VCaP (cell line): ENCODE measurements around the gene ESM1.

ENCODE experiments used
- H3K27ac ChIP-seq: fragments of 450-650 bp; 2 replicates; pipeline ENCODE4 v1.5.1; 2017
- TF ChIP-seq, protein P1 (sequence below): fragments of 450-650 bp; conservative IDR thresholded peaks from 2 replicates; pipeline ENCODE4 v1.5.1; 2017; ENCODE audit warnings: mild to moderate bottlenecking, moderate library complexity

ESM1 gene

GRCh38 chr5:54975701-54976100, 9.7 kb downstream of the ESM1 start:
- H3K27ac ChIP-seq = no peak overlapping the region
- TF ChIP-seq, protein P1, sequence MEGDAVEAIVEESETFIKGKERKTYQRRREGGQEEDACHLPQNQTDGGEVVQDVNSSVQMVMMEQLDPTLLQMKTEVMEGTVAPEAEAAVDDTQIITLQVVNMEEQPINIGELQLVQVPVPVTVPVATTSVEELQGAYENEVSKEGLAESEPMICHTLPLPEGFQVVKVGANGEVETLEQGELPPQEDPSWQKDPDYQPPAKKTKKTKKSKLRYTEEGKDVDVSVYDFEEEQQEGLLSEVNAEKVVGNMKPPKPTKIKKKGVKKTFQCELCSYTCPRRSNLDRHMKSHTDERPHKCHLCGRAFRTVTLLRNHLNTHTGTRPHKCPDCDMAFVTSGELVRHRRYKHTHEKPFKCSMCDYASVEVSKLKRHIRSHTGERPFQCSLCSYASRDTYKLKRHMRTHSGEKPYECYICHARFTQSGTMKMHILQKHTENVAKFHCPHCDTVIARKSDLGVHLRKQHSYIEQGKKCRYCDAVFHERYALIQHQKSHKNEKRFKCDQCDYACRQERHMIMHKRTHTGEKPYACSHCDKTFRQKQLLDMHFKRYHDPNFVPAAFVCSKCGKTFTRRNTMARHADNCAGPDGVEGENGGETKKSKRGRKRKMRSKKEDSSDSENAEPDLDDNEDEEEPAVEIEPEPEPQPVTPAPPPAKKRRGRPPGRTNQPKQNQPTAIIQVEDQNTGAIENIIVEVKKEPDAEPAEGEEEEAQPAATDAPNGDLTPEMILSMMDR = no peak

DNA sequence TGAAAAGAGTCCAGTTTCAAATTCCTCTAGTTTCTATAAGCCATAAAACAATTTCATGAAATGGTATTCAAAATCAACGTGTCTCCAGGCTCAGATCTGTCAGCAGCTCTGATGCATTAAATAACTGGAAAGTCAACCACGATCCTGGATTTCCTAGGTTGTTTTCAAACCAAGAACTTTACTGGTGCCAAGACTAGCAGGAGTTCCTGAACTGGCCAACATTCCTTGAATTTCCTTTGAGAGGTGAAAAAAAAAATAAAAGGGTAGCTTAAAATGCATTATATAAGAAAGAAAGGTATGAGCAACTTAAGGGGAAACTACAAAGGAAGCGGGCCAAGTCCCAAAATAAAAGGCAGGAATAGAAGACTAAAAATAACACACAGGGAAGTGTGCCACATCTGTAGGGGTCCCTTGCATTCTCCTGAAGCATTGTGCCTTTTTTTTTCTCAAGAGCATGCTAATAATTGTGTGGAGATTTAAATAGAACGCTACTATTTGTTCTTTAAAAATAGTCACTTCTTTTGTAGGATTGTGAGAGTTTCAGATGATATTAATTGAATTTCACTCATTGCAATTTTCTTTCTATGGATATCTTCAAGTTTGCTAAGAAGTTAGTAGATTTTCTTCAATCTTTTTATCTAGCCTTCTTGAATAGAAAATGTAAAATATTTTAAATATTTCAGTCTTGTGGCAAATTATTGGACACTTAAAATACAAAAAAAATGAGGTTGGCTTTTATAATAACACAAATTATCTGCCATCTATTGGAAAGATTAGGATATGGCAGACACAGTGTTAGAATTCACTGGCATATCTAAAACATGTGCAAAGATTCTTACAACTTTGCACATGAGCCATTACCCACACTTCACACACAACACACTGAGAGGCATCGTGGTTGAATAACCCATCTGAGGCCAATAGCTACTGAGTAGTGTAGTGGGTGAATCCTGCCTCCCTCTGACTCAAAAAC, 15.3 kb downstream of the ESM1 start:
- TF ChIP-seq, protein P1 = peak; percentile 34
- no peak overlapping the region for H3K27ac ChIP-seq

- no peak overlapping the region for H3K27ac ChIP-seq
- TF ChIP-seq, protein P1 = no peak
These were observed 16.2 kb downstream of the ESM1 start for GRCh38 chr5:54969242-54969641.

DNA sequence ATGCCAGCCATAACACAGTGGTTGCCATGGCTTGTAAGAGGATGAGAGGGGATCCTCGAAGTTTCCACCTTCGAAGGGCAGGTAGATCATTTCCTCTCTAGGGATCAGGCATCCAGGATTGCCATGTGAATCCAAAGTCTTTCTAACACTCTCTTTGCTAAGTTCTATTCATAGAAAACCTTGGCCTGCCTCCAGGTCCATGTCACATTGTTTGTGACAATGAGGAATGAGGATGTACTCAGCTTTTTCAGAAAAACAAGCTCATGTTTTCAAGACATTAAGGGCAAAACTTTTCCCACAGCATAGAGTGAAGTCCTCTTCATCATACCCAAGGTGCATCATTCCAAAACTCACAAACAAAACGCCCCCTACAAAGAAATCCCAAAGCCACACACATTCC, 19.6 kb downstream of the ESM1 start:
- TF ChIP-seq, protein P1 = no peak
- H3K27ac ChIP-seq = no peak overlapping the region

DNA sequence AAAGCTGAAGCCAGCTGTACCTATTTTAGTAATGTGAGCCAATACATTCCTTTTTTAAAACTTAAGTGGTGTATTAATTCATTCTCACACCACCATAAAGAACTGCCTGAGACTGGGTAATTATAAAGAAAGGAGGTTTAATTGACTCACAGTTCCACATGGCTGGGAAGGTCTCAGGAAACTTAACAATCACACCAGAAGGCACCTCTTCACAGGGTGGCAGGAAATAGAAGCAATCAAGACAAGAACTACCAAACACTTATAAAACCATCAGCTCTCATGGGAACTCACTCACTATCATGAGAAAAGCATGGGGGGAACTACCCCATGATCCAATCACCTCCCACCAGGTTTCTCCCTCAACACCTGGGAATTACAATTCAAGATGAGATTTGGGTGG, 21.0 kb downstream of the ESM1 start:
- TF ChIP-seq, protein P1 = no peak
- no peak overlapping the region for H3K27ac ChIP-seq

GRCh38 chr5:54959673-54960418, 25.5 kb downstream of the ESM1 start:
- H3K27ac ChIP-seq = no peak overlapping the region
- TF ChIP-seq, protein P1 = peak; percentile 64

- TF ChIP-seq, protein P1 = no peak
- H3K27ac ChIP-seq = no peak overlapping the region
These were observed 28.5 kb downstream of the ESM1 start for GRCh38 chr5:54956922-54957321.
